Stimulated activated CD8-positive, alpha-beta memory T cell treated with anti-CD3 and anti-CD28 coated beads, Interleukin-2, amount 100 ng/mL, for 1 hour (primary cell): ENCODE data around the gene DIP2B.
"Not testable (repeated sequence)": the region's sequence is repeated elsewhere in the genome, so short reads cannot be mapped to it uniquely, and the experiment has no call there.

Source experiments
- DNase-seq, 2 donors: peaks; one replicate each; pipeline ENCODE4 v3.0.0-alpha.2; 2020; ENCODE audit warnings: low read depth in 2 of 2

The DIP2B gene

DNA sequence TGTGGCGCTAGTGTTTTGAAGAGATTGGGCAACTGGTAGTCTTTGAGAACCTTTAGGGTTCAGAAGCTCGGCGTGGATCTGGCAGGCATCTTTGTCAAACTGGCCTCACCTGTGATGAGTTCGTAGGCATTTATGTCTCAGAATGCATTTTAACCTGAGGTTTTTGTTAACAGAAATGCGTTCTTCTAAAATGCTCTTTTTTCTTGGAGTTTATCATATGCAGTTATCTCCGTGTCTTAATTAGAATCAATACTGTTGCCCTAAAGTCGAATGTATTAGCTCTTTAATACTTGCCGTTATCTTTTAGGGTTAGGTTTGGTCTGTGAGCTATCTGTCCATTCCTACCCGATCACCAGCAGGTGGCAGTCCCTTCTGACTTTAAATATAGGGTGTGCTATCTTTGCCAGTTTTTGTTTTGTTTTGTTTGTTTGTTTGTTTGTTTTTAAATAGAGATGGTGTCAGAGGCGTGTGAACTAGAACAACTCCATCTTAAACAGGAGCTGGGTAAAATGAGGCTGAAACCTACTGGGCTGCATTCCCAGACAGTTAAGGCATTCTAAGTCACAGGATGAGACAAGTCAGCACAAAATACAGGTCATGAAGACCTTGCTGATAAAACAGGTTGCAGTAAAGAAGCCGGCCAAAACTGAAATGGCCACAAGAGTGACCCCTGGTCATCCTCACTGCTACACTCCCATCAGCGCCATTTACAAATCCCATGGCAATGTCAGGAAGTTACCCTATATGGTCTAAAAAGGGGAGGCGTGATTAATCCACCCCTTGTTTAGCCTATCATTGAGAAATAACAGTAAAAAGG, 260.5 kb downstream of the DIP2B start:
- peak in 1 of 2 donors; percentile 12 for DNase-seq

DNA sequence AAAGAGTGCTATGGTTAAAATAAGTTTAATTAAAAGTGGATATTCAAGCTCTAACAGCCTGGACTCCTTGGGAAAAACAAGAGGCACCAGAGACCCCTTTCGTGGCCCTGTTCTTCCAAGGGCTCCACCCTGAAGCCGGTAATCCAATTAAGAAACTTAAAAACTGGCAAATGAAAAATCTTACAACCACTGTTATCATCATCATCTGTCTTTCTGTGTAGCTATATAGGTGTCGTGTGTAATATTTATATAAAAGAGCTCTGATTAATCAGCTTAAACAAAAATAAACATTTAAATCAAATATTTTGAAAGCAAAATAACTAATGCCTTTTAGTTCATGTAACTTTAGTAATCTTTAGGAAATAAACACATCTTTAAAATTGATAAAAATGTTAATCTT, 263.6 kb downstream of the DIP2B start:
- DNase-seq, result no peak

DNA sequence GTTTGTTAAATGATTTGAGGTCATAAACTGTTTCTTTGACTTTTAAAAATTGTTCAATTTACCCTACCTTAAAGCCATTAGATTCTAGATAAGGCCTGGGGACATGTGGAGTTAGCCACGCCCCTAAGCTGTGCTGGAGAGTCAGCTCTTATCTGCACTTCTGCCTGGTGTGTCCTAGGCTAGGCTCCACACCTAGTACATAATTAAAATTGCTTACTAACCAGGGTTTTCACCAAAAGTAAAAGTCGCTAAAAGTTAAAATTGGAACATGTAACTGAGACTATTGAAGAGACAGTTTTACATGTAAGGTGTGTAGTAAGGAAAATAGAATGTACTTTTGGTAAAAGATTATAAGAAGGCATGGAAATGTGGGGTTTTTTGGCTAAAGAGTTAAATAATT, 264.0 kb downstream of the DIP2B start:
- not testable (repeated sequence) for DNase-seq

DNA sequence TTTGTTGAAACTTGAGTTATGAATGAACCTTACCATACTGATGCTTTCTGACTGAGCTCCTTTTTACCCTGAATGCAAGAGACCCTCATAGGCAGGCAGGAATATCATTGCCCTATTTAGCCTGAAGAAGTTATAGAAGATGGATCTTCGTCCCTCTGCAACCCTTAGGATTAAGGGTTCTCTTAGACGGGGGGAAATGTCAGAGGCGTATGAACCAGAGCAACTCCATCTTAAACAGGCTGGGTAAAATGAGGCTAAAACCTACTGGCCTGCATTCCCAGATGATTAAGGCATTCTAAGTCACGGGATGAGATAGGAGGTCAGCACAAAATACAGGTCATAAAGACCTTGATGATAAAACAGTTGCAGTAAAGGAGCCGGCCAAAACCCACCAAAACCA, 266.6 kb downstream of the DIP2B start:
- DNase-seq, result no peak

DNA sequence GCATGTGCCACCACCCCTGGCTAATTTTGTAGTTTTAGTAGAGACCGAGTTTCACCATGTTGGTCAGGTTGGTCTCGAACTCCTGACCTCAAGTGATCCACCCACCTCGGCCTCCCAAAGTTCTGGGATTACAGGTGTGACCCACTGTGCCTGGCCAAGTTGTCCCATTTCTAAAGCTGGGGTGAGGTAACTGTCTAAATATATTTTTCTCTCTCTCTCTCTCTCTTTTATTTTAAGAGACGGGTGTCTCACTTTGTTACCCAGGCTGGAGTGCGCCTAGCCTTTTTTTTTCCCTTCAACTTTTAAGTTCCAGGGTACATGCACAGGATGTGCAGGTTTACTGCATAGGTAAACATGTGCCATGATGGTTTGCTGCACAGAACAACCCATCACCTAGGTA, 267.7 kb downstream of the DIP2B start:
- no peak for DNase-seq

DNA sequence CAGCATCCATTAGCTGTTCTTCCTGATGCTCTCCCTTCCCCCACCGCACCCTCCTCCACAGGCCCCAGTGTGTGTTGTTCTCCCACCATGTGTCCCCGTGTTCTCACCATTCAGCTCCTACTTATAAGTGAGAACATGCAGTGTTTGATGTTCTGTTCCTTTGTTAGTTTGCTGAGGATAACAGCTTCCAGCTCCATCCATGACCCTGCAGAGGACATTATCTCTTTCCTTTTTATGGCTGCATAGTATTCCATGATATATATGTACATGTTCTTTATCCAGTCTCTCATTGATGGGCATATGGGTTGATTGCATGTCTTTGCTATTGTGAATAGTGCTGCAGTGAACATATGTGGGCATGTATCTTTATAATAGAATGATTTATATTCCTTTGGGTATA, 268.1 kb downstream of the DIP2B start:
- no peak for DNase-seq

DNA sequence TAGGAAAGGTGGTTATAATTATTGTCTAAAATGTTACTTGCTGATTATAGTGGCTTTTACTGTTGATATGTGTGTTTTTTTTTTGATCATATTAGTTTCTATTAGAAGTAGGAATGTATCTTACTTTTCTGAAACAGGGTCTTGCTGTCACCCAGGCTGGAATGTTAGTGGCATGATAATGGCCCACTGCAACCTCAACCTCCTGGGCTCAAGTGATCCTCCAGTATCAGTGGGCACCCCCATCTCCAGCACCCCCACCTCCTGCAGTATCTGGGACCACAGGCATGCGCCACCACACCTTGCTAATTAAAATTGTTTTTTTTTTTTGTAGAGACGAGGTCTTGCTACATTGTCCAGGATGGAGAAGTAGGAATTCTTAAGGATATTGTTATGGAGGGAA, 270.5 kb downstream of the DIP2B start:
- no peak for DNase-seq

DNA sequence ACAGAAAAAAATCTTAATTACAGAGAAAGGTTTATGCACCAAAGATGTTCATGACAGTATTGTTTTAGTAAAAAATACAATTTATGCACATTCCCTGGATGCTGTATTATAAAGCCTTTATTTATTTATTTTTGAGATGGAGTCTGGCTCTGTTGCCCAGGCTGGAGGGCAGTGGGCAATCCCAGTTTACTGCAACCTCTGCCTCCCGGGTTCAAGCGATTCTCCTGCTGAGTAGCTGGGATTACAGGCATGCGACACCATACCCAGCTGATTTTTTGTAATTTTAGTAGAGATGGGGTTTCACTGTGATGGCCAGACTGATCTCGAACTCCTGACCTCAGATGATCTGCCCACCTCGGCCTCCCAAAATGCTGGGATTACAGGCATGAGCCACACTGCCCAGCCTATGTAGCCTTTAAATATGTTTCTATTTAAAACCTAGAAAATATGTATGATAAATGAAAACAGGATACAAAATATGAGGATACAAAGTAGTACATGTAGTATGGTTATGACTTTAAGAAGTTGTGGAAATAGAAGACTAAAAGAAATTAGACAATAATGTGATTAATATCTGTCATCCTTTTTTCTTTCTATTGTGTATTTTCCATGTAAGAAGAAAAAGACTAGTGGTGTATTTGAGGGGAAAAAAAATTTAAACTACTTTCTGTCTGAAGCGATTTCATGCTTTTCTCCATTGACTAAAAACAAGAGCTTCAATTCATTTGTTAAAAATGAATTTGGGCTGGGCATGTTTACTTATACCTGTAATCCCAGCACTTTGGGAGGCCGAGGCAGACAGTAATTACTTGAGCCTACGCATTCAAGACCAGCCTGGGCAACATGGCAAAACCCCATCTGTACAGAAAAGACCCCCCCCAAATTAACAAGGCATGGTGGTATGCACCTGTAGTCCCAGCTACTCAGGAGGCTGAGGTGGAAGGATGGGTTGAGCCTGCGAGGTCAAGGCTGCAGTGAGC, 272.3 kb downstream of the DIP2B start:
- DNase-seq, result no peak

DNA sequence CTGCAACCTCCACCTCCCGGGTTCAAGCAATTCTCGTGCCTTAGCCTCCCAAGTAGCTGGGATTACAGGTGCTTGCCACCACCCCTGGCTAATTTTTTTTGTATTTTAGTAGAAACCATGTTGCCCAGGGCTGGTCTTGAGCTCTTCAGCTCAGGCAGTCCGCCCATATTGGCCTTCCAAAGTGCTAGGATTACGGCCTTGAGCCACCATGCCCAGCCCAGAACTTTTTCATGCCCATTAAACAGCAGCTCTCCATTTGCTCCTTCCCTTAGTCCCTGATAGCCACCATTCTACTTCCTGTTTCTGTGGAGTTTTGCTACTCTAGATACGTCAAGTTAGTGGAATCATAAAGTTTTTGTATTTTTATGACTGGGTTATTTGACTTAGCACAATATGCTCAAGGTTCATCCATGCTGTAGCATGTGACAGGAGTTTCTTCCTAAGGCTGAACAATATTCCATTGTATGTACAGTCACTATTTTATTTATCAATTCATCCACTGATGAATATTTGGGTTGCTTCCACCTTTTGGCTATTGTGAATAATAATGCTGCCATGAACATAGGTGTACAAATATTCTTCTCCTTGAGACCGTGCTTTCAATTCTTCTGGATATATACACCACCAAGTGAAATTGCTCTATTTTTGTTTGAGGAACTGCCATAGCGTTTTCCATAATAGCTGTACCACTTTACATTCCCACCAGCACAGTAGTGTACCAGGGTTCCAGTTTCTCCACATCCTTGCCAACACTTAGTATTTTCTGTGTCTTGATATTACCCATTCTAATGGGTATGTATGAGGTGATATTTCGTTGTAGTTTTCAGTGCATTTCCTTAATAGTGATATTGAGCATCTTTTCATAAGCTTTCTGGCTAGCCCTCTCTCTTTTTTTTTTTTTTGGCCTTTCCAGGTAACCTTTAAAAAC, 274.1 kb downstream of the DIP2B start:
- DNase-seq, result no peak

DNA sequence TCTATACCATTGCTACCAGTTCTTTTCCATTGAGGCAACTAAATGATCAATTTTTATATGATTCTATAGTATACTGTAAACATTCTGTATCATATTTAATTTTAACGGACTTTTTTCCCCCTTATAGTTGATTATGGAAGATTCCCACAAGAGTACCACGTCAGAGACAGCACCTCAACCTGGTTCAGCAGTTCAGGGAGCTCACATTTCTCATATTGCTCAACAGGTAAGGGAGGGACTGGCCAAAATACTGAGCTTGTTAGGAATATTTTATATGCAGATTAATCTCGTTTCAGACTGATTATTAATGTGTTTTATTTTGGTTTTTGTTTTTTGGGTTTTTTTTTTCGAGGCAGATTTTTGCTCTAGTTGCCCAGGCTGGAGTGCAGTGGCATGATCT, 275.2 kb downstream of the DIP2B start:
- no peak for DNase-seq

DNA sequence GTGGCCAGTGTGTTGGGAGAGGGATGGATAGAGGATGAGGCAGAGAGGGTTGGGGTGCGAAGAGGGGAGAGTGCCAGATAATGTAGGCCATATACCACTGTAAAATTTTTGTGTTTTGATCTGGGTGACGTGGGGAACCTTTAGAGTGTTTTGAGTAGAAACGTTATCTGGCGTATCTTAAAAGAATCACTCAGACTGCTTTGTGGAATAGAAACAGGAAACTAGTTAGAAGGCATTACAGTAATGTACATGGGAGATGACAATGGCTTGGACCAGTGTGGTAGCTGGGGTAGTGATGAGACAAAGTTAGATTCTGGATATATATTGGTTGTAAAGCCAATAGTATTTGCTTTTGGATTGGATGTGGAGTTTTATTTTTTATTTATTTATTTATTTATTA, 279.7 kb downstream of the DIP2B start:
- DNase-seq, result no peak

DNA sequence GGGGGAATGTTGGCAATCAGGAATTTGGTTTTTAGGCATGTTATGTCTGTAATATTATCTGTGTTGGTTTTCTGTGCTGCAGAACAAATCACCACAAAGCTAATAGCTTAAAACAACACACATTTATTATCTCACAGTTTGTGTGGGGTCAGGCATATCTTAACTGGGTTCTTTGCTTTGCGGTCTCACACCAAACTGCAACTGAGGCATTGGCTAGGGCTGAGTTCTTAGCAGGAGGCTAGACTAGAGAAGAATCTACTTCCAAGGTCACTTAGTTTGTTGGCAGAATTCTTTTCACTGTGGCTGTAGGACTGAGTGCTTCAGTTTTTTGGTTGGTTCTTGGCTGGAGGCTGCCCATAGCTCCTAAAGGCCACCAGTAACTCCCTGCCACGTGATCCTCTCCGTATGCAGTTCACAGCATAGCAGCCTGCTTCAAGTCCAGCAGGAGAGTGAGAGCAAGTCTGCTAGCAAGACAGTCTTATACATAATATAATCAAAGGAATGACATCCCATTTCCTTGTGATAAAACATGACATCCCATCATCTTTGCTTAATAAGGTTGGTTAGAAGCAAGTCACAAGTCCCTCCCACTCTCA, 280.7 kb downstream of the DIP2B start:
- no peak for DNase-seq

DNA sequence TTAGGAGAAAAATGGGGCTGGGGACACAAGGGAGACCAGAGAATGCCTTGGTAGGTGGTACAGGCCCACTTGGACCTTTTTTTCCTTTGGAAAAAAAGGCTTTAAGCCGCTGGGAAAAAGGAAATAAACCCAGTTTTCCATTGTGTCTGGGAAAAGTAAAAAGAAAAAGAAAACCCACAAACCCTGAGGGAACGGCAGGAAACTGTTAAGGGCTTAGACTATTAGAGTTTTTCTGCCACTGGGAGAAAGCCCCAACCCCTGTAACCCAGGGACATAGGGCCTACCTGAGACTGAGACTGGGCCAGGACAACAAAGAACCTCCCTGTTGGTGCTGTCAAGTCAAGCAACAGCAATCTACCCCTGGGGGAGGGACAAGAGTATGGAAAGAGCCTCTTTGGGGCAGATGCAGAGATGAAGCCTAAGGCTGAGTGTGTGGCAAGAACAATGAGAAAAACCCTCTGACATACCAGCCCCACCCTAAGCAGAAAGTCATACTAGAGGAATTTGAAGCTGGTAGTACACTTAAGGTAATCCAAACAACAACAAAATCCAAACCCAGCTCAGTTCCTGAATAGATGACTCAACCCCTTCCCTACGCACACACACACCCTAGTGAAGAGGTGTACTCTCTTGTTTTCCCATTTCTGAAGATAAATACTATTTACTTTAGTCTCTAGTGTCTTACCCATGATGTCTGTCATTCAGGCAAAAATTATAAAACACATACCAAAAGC, 281.9 kb downstream of the DIP2B start:
- DNase-seq, result no peak

DNA sequence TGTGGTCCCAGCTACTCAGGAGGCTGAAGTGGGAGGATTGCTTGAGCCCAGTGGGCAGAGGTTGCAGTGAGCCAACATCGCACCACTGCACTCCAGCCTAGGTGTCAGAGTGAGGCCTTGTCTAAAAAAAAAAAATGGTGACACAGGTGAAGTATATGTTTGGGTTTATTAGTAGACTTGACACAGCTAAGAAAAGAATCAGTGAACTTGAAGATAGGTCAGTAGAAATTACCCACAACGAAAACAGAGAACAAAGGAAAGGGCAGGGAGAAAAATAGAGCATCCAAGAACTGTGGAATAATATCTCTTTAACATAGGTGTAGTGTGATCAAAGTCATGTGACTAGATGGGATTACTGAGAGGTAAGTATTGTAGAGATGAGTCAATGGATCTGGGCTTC, 282.8 kb downstream of the DIP2B start:
- DNase-seq, result no peak

DNA sequence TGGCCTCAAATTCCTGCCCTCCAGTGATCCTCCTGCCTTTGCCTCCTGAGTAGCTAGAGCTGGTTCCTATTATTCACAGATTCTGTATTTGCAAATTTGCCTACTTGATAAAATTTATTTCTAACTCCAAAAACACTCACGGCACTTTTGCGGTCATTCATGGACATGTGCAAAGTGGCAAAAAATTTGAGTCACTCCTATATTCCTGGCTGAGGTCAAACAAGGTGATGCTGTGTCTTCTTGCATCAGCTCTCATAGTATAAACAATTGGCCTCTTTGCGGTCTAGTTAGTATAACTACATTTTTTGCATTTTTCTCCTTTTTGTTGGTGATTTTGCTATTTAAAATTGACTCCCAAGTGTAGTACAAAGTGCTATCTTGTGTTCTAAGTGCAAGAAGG, 283.8 kb downstream of the DIP2B start:
- DNase-seq, result no peak

DNA sequence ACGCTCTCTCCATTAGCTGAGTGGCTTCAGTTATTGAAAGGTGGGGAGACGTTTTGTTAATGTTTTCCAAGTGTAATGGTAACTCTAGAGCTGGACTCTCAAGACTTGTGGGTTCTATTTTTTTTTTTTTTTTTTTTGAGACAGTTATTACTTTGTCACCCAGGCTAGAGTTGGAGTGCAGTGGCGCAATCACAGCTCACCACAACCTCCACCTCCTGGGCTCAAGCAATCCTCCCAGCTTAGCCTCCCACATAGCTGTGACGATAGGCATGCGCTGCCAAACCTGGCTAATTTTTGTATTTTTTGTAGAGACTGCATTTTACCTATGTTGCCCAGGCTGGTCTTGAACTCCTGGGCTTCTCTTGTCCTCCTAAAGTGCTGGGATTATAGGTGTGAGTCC, 285.3 kb downstream of the DIP2B start:
- no peak for DNase-seq
